HUES48 (cell line): ENCODE data around the gene ABHD2.

Experiments used
- H3K27ac ChIP-seq: one replicate; pipeline ENCODE4 v1.7.0; 2013; ENCODE audit warnings: low read depth, low read length, inconsistent platforms
- H3K27me3 ChIP-seq: 2 replicates; pipeline ENCODE4 v1.6.1; 2013; ENCODE audit warnings: mild to moderate bottlenecking, low read length; ENCODE audit not compliant: control insufficient read depth, insufficient read depth
- H3K36me3 ChIP-seq: 2 replicates; pipeline ENCODE4 v1.6.1; 2013; ENCODE audit warnings: low read length; ENCODE audit not compliant: control insufficient read depth, insufficient read depth
- H3K4me1 ChIP-seq: 2 replicates; pipeline ENCODE4 v1.6.1; 2013; ENCODE audit warnings: mild to moderate bottlenecking, low read length; ENCODE audit not compliant: control insufficient read depth, insufficient read depth
- H3K4me3 ChIP-seq: 2 replicates; pipeline ENCODE4 v1.5.1; 2013; ENCODE audit warnings: mild to moderate bottlenecking, low read depth, low read length
- H3K9ac ChIP-seq: 2 replicates; pipeline ENCODE4 v1.6.1; 2013; ENCODE audit warnings: mild to moderate bottlenecking, low read depth, low read length, moderate library complexity
- H3K9me3 ChIP-seq: 2 replicates; pipeline ENCODE4 v1.6.1; 2013; ENCODE audit warnings: low read length; ENCODE audit not compliant: control insufficient read depth, insufficient read depth

ABHD2 gene

DNA sequence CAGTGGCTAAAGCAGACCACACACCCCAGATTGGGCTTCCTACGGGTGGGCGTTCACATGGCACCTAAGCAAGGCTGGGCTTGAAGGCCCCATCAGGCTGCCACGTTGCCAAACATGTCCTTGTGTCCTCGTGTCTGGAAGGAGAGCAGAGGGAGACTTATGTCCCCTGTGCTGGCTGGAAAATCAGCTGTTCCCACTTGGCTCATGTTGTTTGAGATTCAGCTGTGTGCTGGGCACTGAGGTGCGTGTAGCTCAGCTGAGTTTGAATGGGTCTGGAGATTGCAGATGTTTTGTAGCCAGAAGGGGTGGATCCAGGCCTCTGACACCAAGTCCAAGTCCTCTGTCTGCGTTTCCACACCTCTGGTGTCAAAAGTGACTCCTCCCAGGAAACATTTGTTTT, 98.5 kb downstream of the ABHD2 start:
- Histone ChIP-seq H3K36me3 (peaks cover 7% of the 10 kb centered on the region), H3K27me3 (no peaks in the 10 kb centered on the region), H3K4me1 (no peaks in the 10 kb centered on the region), H3K9ac (no peak overlapping the region), H3K27ac (no peak overlapping the region), H3K4me3 (no peak overlapping the region), H3K9me3 (no peaks in the 10 kb centered on the region)

GRCh38 chr15:89187301-89187985, 99.2 kb downstream of the ABHD2 start:
- H3K4me1 ChIP-seq = no peaks in the 10 kb centered on the region
- peaks cover 11% of the 10 kb centered on the region for H3K36me3 ChIP-seq
- H3K9me3 ChIP-seq = no peaks in the 10 kb centered on the region
- no peak overlapping the region for H3K27ac ChIP-seq
- H3K4me3 ChIP-seq = no peak overlapping the region
- no peaks in the 10 kb centered on the region for H3K27me3 ChIP-seq
- no peak overlapping the region for H3K9ac ChIP-seq

- Histone ChIP-seq H3K4me1 (no peaks in the 10 kb centered on the region), H3K9me3 (no peaks in the 10 kb centered on the region), H3K27me3 (no peaks in the 10 kb centered on the region), H3K9ac (no peak overlapping the region), H3K4me3 (no peak overlapping the region), H3K27ac (no peak overlapping the region), H3K36me3 (peaks cover 16% of the 10 kb centered on the region)
Measured at GRCh38 chr15:89187986-89188514, 99.8 kb downstream of the ABHD2 start.

DNA sequence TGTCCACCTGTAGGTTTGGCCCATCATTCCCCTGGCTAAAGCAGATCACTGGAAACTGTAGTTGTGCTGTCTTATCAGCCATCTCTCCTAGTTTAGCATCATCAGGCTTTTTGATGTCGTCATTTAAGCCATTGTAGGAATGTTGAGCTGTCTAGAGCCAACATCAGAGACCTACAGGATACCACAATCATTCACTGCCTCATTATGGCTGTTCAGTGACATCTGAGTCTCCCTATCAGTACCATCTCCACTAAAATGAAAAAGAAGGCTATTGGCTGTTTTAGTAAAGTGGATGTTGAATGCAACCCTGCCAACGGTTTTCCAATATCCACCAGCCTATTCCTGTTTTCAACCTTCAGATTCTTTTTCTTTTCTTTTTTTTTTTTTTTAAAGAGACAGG, 103.9 kb downstream of the ABHD2 start:
- Histone ChIP-seq H3K36me3 (peaks cover 20% of the 10 kb centered on the region), H3K27me3 (no peaks in the 10 kb centered on the region), H3K4me3 (no peak overlapping the region), H3K9me3 (no peaks in the 10 kb centered on the region), H3K27ac (no peak overlapping the region), H3K9ac (no peak overlapping the region), H3K4me1 (peaks cover 4% of the 10 kb centered on the region)

DNA sequence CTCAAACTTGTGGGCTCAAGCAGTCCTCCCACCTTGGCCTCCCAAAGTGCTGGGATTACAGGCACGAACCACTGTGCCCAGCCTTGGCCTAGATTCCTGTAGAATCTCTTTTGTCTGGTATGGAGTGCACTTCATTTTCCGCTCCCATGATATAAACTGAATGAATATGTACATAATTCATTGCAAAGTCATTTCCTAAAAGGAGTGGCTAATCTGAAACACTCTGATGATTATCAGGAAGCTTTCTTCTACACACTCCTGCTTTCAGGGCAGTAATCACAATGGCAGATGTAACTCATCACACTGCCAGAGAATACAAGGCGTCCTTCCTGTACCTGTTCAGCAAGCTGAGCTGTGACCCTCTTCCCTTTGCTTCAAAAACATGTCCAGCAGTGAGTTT, 104.5 kb downstream of the ABHD2 start:
- H3K9ac ChIP-seq = no peak overlapping the region
- H3K27me3 ChIP-seq = no peaks in the 10 kb centered on the region
- no peaks in the 10 kb centered on the region for H3K9me3 ChIP-seq
- H3K36me3 ChIP-seq = peaks cover 20% of the 10 kb centered on the region
- no peak overlapping the region for H3K4me3 ChIP-seq
- H3K4me1 ChIP-seq = peaks cover 11% of the 10 kb centered on the region
- H3K27ac ChIP-seq = no peak overlapping the region

DNA sequence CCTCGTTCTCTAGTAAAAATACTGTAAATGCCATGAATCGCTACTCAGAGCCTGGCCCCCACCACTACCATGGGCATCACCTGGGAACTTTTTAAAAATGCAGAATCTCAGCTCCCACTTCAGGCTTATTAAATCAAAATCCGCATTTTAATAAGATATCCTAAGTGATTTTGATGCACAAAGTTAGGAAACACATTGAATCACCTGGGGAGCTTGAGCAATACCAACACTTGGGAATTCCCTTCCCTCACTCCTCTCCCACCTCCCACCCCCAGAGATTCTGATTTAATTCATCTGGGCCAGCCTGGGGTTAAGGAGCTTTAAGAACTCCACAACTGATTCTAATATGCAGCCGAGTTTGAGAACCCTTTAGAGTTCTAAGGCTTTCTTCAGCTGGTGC, 106.4 kb downstream of the ABHD2 start:
- H3K4me3 ChIP-seq = no peak overlapping the region
- H3K9ac ChIP-seq = no peak overlapping the region
- H3K27ac ChIP-seq = no peak overlapping the region
- no peaks in the 10 kb centered on the region for H3K9me3 ChIP-seq
- no peaks in the 10 kb centered on the region for H3K27me3 ChIP-seq
- H3K36me3 ChIP-seq = peaks cover 20% of the 10 kb centered on the region
- peaks cover 29% of the 10 kb centered on the region for H3K4me1 ChIP-seq

DNA sequence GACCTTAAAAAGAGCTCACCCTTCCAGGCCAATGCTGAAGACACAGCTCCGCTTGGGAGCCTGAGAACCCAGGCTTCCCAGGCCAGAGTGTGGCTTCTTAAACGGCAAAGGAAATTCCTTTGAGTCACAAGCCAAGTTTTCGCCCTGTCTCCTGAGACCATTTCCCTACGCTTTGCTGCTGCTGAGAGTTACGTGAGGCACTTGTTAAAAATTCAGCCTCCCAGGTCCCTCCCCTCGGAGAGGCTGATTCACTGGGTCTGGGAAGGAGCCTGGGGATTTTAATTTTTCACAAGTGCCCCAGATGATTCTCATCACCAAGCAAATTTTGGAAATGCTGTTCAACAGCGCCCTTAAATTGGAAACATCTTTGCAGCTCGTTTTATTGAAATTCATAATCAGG, 107.6 kb downstream of the ABHD2 start:
- Histone ChIP-seq H3K27me3 (no peaks in the 10 kb centered on the region), H3K27ac (no peak overlapping the region), H3K9ac (no peak overlapping the region), H3K4me3 (no peak overlapping the region), H3K36me3 (peaks cover 19% of the 10 kb centered on the region), H3K4me1 (peaks cover 37% of the 10 kb centered on the region), H3K9me3 (no peaks in the 10 kb centered on the region)

DNA sequence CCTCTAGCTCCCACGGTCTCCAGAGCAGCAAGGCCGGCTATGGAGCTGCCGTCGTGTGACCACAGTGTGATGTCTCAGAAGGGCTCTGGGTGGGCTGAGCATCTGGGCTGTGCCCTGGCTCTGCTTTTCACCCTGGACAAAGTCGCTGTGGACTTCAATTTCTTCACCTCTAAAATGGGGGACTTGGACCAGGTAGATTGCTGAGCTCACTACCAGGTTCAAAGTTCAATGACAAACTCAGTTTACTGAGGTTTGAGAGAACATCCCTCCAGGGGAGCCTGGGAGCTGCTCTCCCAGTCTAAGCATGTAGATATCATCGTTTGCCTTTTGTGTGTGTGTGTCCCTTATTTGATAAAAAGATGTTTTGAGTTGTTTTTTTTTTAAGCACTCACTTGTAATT, 108.0 kb downstream of the ABHD2 start:
- H3K9ac ChIP-seq = no peak overlapping the region
- H3K27ac ChIP-seq = no peak overlapping the region
- H3K4me3 ChIP-seq = no peak overlapping the region
- peaks cover 15% of the 10 kb centered on the region for H3K36me3 ChIP-seq
- no peaks in the 10 kb centered on the region for H3K27me3 ChIP-seq
- peaks cover 37% of the 10 kb centered on the region for H3K4me1 ChIP-seq
- no peaks in the 10 kb centered on the region for H3K9me3 ChIP-seq

DNA sequence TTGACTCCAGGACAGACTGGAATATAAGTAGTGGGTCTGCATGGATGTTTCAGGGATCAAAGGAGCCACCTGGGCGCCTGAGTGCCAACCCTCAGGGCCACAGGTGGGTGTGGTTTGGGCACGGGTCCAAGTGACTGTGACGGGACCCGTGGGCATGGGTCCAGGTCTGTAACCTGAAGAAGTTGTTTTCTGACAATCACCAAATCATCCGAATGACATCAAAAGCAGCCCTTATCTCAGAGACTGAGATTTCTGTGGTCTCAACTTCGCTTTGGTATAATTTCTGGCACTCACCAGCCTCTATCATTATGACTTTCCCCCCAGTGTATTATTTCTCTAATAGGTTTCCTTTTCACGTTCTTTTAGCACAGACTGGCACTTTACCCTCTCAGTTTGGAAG, 108.7 kb downstream of the ABHD2 start:
- peaks cover 11% of the 10 kb centered on the region for H3K36me3 ChIP-seq

GRCh38 chr15:89197503-89197971, 109.3 kb downstream of the ABHD2 start:
- Histone ChIP-seq H3K4me1 (peaks cover 46% of the 10 kb centered on the region), H3K4me3 (no peak overlapping the region)

More for the DNA sequence above, 108.7 kb downstream of the ABHD2 start:
- Histone ChIP-seq H3K4me3 (no peak overlapping the region), H3K27me3 (no peaks in the 10 kb centered on the region), H3K9ac (no peak overlapping the region), H3K9me3 (no peaks in the 10 kb centered on the region), H3K27ac (peak overlapping the region; percentile 75), H3K4me1 (peaks cover 40% of the 10 kb centered on the region)

DNA sequence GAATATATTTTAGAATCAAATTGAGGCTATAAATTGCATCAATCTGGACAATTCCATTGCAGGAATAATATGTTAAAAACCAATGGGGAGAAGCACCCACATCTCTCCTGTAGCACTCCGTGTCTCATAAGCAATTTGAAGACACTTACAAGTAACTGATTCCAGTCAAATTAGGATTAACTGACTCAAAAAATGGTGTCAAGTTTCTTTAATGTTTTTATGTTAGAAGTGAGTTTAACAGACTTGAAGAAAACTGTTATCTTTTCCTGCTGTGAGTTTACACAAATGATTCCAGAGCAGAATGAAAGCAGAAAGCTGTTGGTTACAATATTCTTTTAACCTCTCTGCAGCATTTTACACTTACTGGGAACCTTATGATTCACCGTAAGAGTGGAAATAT, 109.9 kb downstream of the ABHD2 start:
- H3K9ac ChIP-seq = no peak overlapping the region
- no peaks in the 10 kb centered on the region for H3K9me3 ChIP-seq
- no peak overlapping the region for H3K4me3 ChIP-seq
- no peaks in the 10 kb centered on the region for H3K27me3 ChIP-seq
- H3K27ac ChIP-seq = peak overlapping the region; percentile 75
- H3K4me1 ChIP-seq = peaks cover 48% of the 10 kb centered on the region
- peaks cover 2% of the 10 kb centered on the region; the same call in 1 of the 2 replicates for H3K36me3 ChIP-seq

More at GRCh38 chr15:89197503-89197971, 109.3 kb downstream of the ABHD2 start:
- Histone ChIP-seq H3K36me3 (peaks cover 9% of the 10 kb centered on the region; the same call in 1 of the 2 replicates), H3K27me3 (no peaks in the 10 kb centered on the region), H3K9me3 (no peaks in the 10 kb centered on the region), H3K27ac (peak overlapping the region; percentile 75), H3K9ac (no peak overlapping the region)
